Measurements from ENCODE around the gene GBE1. TPM values are rescaled to one million over a fixed set of nuclear protein-coding genes. Genes with fewer than 3 reads are reported as not detected.

The GBE1 gene
- total RNA-seq (2022; extraction: Qiagen RNA extraction) = 21.9 to 26.6 TPM (median 25.0 TPM) in 5 replicates

DNA sequence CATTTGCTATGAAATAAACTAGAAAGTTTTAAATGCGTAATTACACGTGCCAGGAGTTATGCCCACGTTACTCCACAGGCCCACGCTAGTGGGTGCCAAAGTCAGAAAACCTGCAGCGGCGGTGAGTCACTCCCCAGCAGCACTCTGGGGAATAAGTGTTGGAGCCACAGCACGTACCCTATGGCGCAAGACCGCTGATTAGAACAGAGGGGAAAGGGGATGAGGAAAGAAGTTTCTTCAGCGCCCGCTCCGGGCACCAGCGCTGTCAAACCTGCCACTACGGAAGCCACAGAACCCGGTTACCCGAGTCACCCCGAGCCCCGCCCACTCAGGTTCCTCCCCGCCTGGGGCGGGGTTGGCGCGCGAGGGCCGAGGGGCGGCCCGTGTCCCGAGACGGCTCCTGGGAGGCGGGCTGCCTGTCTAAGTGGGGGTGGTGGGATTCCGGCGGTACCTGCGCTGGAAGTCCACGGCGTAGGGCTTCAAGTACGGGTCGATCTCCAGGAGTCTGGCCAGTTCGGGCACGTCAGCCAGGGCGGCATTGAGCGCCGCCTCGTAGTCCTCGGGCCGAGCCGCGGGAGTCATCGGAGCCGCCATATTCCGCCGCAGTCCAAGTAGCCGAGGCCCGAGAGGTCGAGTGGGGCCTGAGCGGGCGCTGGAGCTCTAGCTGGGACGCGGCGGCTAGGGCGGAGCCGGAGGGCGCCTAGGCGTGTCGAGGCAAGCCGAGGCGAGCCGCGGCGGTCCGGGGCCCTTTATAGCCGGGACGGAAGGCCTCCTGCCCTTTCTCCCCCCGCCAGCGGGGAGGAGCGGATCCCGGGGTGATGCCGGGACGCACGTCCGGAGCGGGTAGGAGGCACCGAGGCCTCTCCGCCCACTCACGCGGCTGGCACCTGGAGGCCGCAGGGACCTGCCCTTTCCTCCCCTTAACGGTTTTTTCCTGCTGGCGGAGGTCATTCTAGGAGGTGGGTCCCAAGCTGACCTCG lies at the start of gene GBE1:
Gene GBE1 (minus strand): TSS at position 722 of the 980 bp plus-strand sequence. CDS start 128 bp downstream, at position 594.

